Prostate gland (tissue), 2 donors: ENCODE measurements around the gene TAS2R1. TPM values are rescaled to one million over a fixed set of nuclear protein-coding genes. Genes with fewer than 3 reads are reported as not detected.
A peak's percentile ranks its signal among the peaks of the same experiment; 100 is the strongest.

ENCODE experiments used
- DNase-seq: peaks from one replicate; pipeline ENCODE4 v3.0.0-alpha.2; 2019; ENCODE audit warnings: low spot score
- H3K27ac ChIP-seq, 2 donors: fragments of 200-600 bp; sonication (generic); 2 replicates each; pipeline ENCODE4 v1.5.1; 2017 to 2019
- H3K27me3 ChIP-seq: fragments of 200-600 bp; sonication (generic); replicated peaks from 2 replicates; pipeline ENCODE4 v1.5.1; 2019; ENCODE audit not compliant: insufficient read depth
- H3K36me3 ChIP-seq, 2 donors: fragments of 200-600 bp; sonication (generic); 1 replicate in 1 of 2; 2 replicates in 1 of 2; pipeline versions ENCODE4 v1.5.1 to v1.8.1; 2017 to 2019
- H3K4me1 ChIP-seq: fragments of 200-600 bp; sonication (generic); replicated peaks from 2 replicates; pipeline ENCODE4 v1.5.1; 2019
- H3K4me3 ChIP-seq, 2 donors: fragments of 200-600 bp; sonication (generic); 2 replicates each; pipeline ENCODE4 v1.5.1; 2017 to 2019
- H3K9me3 ChIP-seq: fragments of 200-600 bp; sonication (generic); 2 replicates; pipeline ENCODE4 v1.5.1; 2017
- POLR2A ChIP-seq: fragments of 450-650 bp; IDR thresholded peaks from one replicate; pipeline ENCODE4 v1.6.1; 2016; ENCODE audit warnings: antibody characterized with exemption, mild to moderate bottlenecking
- POLR2AphosphoS5 ChIP-seq: sonication (generic); formaldehyde crosslinking; IDR thresholded peaks from one replicate; pipeline ENCODE4 v1.6.1; 2017; ENCODE audit warnings: antibody characterized with exemption
- WGBS: methylation state at CpG from one replicate; pipeline ENCODE4 v1.1.5; 2018; 5-methylcytosine and 5-hydroxymethylcytosine counted together
- intact Hi-C: fragments of 100-400 bp; cut with DNase I; formaldehyde crosslinking; loops from one replicate; pipeline ENCODE4 v1.14.2; 2022
- total RNA-seq, 2 donors: library from RNA; depleted of rRNA; stranded (reverse); fragments of >200 nt; gene quantifications; one replicate each; pipeline ENCODE4 v1.1.0, GENCODE V29; 2016
- TF ChIP-seq, protein P1 (sequence below), 4 experiments: fragments of 200-600 bp in 2 of 4; fragments of 450-650 bp in 2 of 4; sonication (generic) in 2 of 4; IDR thresholded peaks; 1 replicate in 3 of 4; 2 replicates in 1 of 4; pipeline ENCODE4 v1.5.1; 2016 to 2019; ENCODE audit warnings: antibody characterized with exemption in 4 of 4, mild to moderate bottlenecking in 2 of 4, moderate library complexity in 2 of 4

The TAS2R1 gene
- total RNA-seq, 2 donors from 2014 or later = not detected

GRCh38 chr5:9658706-9659105 is 28.6 kb upstream of the TAS2R1 start:
- Histone ChIP-seq H3K27me3 (no peaks in the 10 kb centered on the region), H3K27ac (no peak overlapping the region), H3K4me1 (no peaks in the 10 kb centered on the region), H3K36me3 (no peaks in the 10 kb centered on the region), H3K9me3 (no peaks in the 10 kb centered on the region), H3K4me3 (no peak overlapping the region)
- TF ChIP-seq POLR2AphosphoS5 (no peak), POLR2A (no peak)
- TF ChIP-seq, protein P1, sequence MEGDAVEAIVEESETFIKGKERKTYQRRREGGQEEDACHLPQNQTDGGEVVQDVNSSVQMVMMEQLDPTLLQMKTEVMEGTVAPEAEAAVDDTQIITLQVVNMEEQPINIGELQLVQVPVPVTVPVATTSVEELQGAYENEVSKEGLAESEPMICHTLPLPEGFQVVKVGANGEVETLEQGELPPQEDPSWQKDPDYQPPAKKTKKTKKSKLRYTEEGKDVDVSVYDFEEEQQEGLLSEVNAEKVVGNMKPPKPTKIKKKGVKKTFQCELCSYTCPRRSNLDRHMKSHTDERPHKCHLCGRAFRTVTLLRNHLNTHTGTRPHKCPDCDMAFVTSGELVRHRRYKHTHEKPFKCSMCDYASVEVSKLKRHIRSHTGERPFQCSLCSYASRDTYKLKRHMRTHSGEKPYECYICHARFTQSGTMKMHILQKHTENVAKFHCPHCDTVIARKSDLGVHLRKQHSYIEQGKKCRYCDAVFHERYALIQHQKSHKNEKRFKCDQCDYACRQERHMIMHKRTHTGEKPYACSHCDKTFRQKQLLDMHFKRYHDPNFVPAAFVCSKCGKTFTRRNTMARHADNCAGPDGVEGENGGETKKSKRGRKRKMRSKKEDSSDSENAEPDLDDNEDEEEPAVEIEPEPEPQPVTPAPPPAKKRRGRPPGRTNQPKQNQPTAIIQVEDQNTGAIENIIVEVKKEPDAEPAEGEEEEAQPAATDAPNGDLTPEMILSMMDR (IDR thresholded peaks at IDR 0.05) = no peak
- WGBS = 66% methylated on average over 2 of the region's 2 CpGs
- intact Hi-C loops = no loop called here
- no peak for DNase-seq

DNA sequence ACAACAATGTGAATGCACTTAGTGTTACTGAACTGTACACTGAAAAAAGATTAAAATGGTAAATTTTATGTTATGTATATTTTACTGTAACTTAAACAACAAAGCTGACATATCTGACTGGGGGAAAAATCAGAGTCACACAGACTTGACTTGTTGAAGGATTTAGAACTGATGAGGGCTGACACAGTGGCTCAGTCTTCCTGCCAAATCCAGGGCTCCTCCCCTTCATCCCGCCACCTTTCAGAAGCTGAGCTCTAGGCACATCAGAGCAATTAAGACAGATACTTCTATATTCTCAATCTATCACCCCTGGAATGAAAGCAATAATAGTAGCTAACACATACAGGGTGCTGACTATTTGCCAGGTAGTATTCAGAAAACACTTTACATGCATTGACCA is 27.7 kb upstream of the TAS2R1 start:
- TF ChIP-seq POLR2A (no peak), POLR2AphosphoS5 (no peak)
- TF ChIP-seq, protein P1 (IDR thresholded peaks at IDR 0.05) = no peak
- H3K27ac ChIP-seq = no peak overlapping the region
- H3K4me3 ChIP-seq = no peak overlapping the region
- no peaks in the 10 kb centered on the region for H3K36me3 ChIP-seq
- intact Hi-C loops = no loop called here
- H3K27me3 ChIP-seq = no peaks in the 10 kb centered on the region
- DNase-seq = no peak
- 88% methylated on average over 1 of the region's 1 CpG for WGBS
- no peaks in the 10 kb centered on the region for H3K4me1 ChIP-seq
- no peaks in the 10 kb centered on the region for H3K9me3 ChIP-seq

GRCh38 chr5:9655641-9656040 is 25.5 kb upstream of the TAS2R1 start:
- 100% methylated on average over 1 of the region's 1 CpG for WGBS
- H3K4me1 ChIP-seq = no peaks in the 10 kb centered on the region

GRCh38 chr5:9654886-9655285 is 24.7 kb upstream of the TAS2R1 start:
- no peak for DNase-seq
- H3K4me3 ChIP-seq = no peak overlapping the region
- no peaks in the 10 kb centered on the region for H3K36me3 ChIP-seq
- intact Hi-C loops = no loop called here
- TF ChIP-seq POLR2A (no peak), POLR2AphosphoS5 (no peak)
- TF ChIP-seq, protein P1 (IDR thresholded peaks at IDR 0.05) = no peak
- no peak overlapping the region for H3K27ac ChIP-seq
- H3K27me3 ChIP-seq = no peaks in the 10 kb centered on the region
- H3K9me3 ChIP-seq = no peaks in the 10 kb centered on the region
- H3K4me1 ChIP-seq = no peaks in the 10 kb centered on the region

More at GRCh38 chr5:9655641-9656040, 25.5 kb upstream of the TAS2R1 start:
- no peak for TF ChIP-seq POLR2A
- no peak for TF ChIP-seq POLR2AphosphoS5
- TF ChIP-seq, protein P1 (IDR thresholded peaks at IDR 0.05) = no peak
- intact Hi-C loops = no loop called here
- Histone ChIP-seq H3K36me3 (no peaks in the 10 kb centered on the region), H3K9me3 (no peaks in the 10 kb centered on the region), H3K27ac (no peak overlapping the region), H3K4me3 (no peak overlapping the region), H3K27me3 (no peaks in the 10 kb centered on the region)
- no peak for DNase-seq

GRCh38 chr5:9653811-9654210 is 23.7 kb upstream of the TAS2R1 start:
- WGBS = 28% methylated on average over 2 of the region's 2 CpGs
- Histone ChIP-seq H3K4me1 (no peaks in the 10 kb centered on the region), H3K27me3 (no peaks in the 10 kb centered on the region), H3K36me3 (no peaks in the 10 kb centered on the region), H3K4me3 (no peak overlapping the region), H3K9me3 (no peaks in the 10 kb centered on the region), H3K27ac (no peak overlapping the region)
- intact Hi-C loops = no loop called here
- no peak for TF ChIP-seq POLR2AphosphoS5
- TF ChIP-seq POLR2A = no peak
- TF ChIP-seq, protein P1 (IDR thresholded peaks at IDR 0.05) = no peak
- DNase-seq = peak; percentile 8
